ENCODE results near the gene PIBF1. TPM values are rescaled to one million over a fixed set of nuclear protein-coding genes. Genes with fewer than 3 reads are reported as not detected.

PIBF1 gene
- total and polyA plus RNA-seq, 12 donors, result 3.9 to 24.7 (median 16.5) TPM

GRCh38 chr13:73000027-73000674 lies 218.2 kb downstream of the PIBF1 start:
- 80 to 92% (median 82%) methylated on average over 4 of the region's 4 CpGs for WGBS, 4 donors
- no peaks in the 10 kb centered on the region for H3K9me3 ChIP-seq (replicated peaks in 1 of 3)
- intact Hi-C loops (cut with DNase I), result no loop called here
- no peaks in the 10 kb centered on the region for H3K36me3 ChIP-seq (replicated peaks in 1 of 2)
- DNase-seq, result peak in 1 of 7 donors; percentile 28
- no peak for TF ChIP-seq CTCF (IDR thresholded peaks at IDR 0.05)
- TF ChIP-seq POLR2A (IDR thresholded peaks at IDR 0.05), result no peak
- peaks cover 0 to 4% of the 10 kb centered on the region in 2 donors for H3K4me1 ChIP-seq (replicated peaks in 1 of 2)
- no peak overlapping the region for H3K4me3 ChIP-seq
- H3K27ac ChIP-seq, result no peak overlapping the region
- no peaks in the 10 kb centered on the region for H3K27me3 ChIP-seq

DNA sequence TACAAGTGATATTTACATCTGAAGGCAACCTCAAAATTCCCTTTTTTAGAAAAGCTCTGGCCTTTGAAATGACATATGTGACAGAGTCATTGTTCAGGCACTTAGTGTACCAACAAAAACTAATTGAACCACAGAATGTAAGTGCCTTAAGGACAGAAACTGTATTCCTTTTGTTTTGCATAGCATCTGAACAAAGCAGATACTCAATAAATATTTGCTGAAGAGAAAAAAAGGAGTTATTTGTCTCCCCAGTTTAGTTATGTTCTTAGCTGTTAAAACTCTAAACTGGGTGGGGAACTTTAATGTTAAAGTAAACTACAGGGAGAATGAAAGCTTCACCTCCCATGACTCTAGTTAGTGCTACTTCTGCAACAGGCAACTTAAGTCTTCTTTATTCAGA lies 220.0 kb downstream of the PIBF1 start:
- no peaks in the 10 kb centered on the region for H3K9me3 ChIP-seq (replicated peaks in 1 of 3)
- H3K27me3 ChIP-seq, result no peaks in the 10 kb centered on the region
- no peak for TF ChIP-seq CTCF (IDR thresholded peaks at IDR 0.05)
- no peak for TF ChIP-seq POLR2A (IDR thresholded peaks at IDR 0.05)
- intact Hi-C loops (cut with DNase I), result no loop called here
- no peak overlapping the region for H3K27ac ChIP-seq
- no peak overlapping the region for H3K4me3 ChIP-seq
- no peaks in the 10 kb centered on the region for H3K36me3 ChIP-seq (replicated peaks in 1 of 2)
- peaks cover 0 to 4% of the 10 kb centered on the region in 2 donors for H3K4me1 ChIP-seq (replicated peaks in 1 of 2)
- no peak for DNase-seq

- Histone ChIP-seq H3K9me3 (replicated peaks in 1 of 3) (no peaks in the 10 kb centered on the region), H3K27ac (no peak overlapping the region), H3K27me3 (no peaks in the 10 kb centered on the region), H3K4me3 (no peak overlapping the region), H3K4me1 (replicated peaks in 1 of 2) (no peaks in the 10 kb centered on the region), H3K36me3 (replicated peaks in 1 of 2) (peaks cover 0 to 5% of the 10 kb centered on the region in 2 donors)
- TF ChIP-seq POLR2A (IDR thresholded peaks at IDR 0.05), result no peak
- no peak for TF ChIP-seq CTCF (IDR thresholded peaks at IDR 0.05)
- 84 to 97% (median 92%) methylated on average over 5 of the region's 5 CpGs for WGBS, 4 donors
- intact Hi-C loops (cut with DNase I), result no loop called here
- no peak for DNase-seq
These were observed 229.8 kb downstream of the PIBF1 start for GRCh38 chr13:73011751-73012150.

DNA sequence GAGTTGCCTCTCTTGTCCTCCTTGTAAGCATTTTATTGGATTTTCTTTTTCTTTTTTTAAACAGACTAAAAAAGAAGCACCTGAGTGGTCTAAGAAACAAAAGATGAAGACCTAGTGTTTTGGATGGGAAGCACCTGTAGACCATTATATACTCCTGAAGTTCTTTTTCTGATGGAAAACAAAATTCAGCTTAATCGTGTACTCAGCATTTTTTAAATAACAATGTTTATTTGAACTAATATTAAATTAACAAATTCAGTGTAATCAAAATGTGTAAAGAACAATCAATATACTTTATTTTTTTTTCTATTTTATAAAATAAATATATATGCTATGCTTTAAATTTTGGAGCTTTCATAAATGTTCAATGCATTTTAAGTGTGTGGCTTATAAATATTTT lies 233.9 kb downstream of the PIBF1 start:
- Histone ChIP-seq H3K27me3 (no peaks in the 10 kb centered on the region), H3K9me3 (replicated peaks in 1 of 3) (no peaks in the 10 kb centered on the region), H3K27ac (no peak overlapping the region), H3K36me3 (replicated peaks in 1 of 2) (peaks cover 0 to 5% of the 10 kb centered on the region in 2 donors), H3K4me1 (replicated peaks in 1 of 2) (no peaks in the 10 kb centered on the region), H3K4me3 (no peak overlapping the region)
- TF ChIP-seq POLR2A (IDR thresholded peaks at IDR 0.05), result no peak
- no peak for TF ChIP-seq CTCF (IDR thresholded peaks at IDR 0.05)
- intact Hi-C loops (cut with DNase I), result no loop called here
- no peak for DNase-seq
- WGBS, 4 donors, result 95 to 100% (median 96%) methylated on average over 1 of the region's 1 CpG

All from adrenal gland (tissue), 12 donors.